VCaP (cell line): ENCODE measurements around the gene CSNK1G1.

Experiments
- H3K27ac ChIP-seq: fragments of 450-650 bp; 2 replicates; pipeline ENCODE4 v1.5.1; 2017
- TF ChIP-seq, protein P1 (sequence below): fragments of 450-650 bp; conservative IDR thresholded peaks from 2 replicates; pipeline ENCODE4 v1.5.1; 2017; ENCODE audit warnings: mild to moderate bottlenecking, moderate library complexity

Gene CSNK1G1

DNA sequence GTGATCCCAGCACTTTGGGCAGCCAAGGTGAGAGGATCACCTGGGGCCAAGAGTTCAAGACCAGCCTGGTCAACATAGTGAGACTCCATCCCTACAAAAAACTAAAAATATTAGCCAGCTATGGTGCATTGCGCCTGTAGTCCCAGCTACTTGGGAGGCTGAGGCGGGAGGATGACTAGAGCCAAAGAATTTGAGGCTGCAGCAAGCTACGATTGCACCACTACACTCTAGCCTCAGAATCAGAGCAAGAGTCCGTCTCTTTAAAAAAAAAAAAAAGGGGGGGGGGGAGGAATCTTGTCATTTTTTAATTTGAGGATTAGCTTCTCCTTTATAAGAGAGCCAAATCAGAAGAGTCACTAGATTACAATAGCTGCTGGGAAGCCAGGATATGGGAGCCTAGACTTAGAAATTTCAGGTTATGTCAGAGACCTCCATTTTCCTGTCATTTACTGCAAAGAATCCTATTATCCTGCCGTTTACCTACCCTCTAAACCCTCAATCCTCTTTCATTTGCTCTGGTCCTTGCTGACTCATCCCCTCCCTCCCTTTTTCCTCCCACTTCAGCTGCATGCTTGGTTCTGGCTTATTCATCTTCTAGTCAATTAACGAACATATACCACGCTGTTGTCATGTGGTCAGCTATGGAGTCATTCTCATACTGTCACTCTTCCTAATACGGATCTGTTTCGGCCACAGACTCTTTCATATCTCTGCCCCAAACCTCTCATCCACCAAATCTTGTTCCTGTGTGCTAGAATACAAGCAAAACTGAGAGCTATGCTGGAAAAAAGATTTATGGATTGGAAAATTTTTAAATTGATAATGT, 109.4 kb downstream of the CSNK1G1 start:
- no peak overlapping the region for H3K27ac ChIP-seq
- TF ChIP-seq, protein P1, sequence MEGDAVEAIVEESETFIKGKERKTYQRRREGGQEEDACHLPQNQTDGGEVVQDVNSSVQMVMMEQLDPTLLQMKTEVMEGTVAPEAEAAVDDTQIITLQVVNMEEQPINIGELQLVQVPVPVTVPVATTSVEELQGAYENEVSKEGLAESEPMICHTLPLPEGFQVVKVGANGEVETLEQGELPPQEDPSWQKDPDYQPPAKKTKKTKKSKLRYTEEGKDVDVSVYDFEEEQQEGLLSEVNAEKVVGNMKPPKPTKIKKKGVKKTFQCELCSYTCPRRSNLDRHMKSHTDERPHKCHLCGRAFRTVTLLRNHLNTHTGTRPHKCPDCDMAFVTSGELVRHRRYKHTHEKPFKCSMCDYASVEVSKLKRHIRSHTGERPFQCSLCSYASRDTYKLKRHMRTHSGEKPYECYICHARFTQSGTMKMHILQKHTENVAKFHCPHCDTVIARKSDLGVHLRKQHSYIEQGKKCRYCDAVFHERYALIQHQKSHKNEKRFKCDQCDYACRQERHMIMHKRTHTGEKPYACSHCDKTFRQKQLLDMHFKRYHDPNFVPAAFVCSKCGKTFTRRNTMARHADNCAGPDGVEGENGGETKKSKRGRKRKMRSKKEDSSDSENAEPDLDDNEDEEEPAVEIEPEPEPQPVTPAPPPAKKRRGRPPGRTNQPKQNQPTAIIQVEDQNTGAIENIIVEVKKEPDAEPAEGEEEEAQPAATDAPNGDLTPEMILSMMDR, result no peak

DNA sequence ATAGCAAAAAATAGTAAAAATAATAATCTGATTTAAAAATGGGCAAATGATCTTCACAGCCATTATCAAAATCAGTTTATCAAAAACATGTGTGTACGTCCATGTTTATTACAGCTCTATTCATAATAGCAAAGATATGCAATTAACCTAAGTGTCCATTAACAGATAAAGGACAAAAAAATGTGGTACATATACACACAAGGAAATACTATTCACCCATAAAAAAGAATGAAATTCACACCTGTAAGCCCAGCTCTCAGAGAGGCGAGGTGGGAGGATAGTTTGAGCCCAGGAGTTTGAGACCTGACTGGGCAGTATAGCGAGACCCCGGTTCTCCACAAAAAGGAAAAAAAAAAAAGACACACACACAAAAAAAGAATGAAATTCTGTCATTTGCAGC, 110.6 kb downstream of the CSNK1G1 start:
- H3K27ac ChIP-seq, result no peak overlapping the region
- TF ChIP-seq, protein P1, result no peak

DNA sequence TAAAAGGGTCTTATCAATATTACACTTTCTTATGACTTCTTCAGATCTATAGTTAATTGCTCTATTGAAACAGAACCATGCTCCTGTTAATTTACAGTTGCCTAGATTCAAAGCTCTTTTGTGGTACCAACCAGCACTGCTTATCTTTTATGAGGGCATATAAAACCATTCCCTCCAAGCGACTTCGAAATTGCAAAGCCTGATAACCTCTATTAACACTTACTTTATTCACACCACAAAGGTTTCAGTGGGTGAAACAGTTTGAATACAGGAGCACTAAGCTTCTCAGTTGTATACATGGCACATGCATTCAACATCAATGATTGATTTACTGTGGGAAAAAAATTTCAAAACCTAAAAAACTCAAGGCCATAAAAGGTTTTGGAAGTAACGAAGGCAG, 118.3 kb downstream of the CSNK1G1 start:
- no peak overlapping the region for H3K27ac ChIP-seq
- TF ChIP-seq, protein P1, result no peak

DNA sequence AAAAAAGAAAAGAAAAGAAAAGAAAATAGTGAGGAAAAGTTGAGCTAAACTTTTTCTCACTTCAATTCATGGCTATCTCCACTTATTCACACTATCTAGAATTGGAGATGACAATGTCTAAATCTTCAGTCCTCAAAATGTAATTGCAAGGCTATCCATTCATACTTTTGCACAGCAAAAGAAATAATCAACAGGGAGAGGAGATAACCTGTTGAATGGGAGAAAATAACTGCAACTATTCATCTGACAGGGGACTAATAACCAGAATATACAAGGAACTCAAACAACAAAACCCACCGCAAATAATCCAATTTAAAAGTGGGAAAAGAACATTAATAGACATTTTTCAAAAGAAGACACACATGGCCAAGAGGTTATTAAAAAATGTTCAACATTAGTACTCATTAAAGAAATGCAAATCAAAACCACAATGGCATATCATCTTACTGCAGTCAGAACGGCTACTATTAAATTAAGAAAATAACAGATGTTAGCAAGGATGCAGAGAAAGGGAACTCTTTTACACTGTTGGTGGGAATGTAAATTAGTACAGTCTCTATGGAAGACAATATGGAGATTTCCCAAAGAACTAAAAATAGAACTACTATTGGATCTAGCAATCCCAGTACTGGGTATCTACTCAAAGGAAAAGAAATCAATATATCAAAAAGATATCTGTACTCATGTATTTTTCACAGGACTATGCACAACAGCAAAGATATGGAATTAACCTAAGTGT, 119.6 kb downstream of the CSNK1G1 start:
- no peak overlapping the region for H3K27ac ChIP-seq
- TF ChIP-seq, protein P1, result no peak

DNA sequence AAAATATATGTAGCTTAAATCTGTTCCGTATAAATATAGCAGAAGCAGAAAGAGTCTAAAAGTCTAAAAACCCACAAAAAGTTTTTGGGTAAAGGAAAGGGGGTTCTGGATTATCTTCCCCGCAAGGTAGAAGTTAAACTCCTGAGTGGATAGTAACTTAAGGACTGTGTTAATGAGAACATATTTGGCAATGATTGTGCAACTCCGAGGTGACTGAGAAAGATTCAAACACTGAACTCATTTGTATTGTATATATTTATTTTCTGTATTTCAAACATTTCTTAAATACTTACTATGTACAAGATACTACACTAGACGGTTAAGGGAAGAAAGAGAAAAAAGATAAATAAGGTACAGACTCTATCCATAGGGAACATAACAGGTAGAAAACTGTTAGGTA, 120.4 kb downstream of the CSNK1G1 start:
- no peak overlapping the region for H3K27ac ChIP-seq
- TF ChIP-seq, protein P1, result no peak

DNA sequence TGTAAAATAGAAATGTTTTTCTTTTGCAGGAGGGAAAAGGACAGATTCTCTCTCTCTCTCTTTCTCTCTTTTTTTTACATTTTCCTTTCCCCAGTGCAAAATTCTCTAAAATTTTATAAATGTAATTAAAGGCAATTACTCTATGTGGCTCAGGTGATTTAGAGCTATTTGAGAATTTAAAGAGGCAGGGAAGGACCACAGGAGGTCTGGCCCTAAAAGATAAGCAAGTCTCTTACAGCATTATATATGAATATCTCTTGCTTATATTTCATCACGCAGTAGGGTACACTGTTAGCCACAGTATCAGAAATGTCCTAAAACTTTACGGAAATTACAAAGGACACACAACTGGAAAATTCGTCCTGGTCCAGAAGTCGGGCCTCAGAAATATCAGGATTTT, 122.7 kb downstream of the CSNK1G1 start:
- TF ChIP-seq, protein P1, result no peak
- H3K27ac ChIP-seq, result no peak overlapping the region

DNA sequence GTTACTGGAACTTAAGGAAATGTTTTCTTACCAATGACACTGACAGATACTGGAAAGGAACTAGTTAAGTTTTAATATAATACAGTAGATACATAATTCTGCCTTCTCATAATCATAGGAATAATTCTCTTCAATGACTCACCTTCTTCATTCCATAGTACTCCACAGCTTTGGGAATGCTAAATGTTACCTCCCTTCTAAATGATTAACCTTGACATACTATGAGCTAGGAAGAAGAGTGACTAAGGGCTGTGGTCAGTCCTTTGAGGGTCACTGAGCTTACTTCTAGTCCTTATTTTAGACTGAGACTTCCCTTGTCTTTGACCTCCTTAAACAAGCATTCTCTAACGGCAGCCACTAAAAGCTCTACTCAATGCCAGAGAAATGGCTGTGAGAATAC, 123.6 kb downstream of the CSNK1G1 start:
- TF ChIP-seq, protein P1, result no peak
- no peak overlapping the region for H3K27ac ChIP-seq
